Left lung (tissue), 10 donors: ENCODE data around the gene NUP93. TPM values are rescaled to one million over a fixed set of nuclear protein-coding genes. Genes with fewer than 3 reads are reported as not detected.
A peak's percentile ranks its signal among the peaks of the same experiment; 100 is the strongest.

Experiments used
- ATAC-seq: fragments of 200-7000 bp; cut with Tn5 transposase; one replicate; pipeline ENCODE4 v1.9.1; 2020; ENCODE audit warnings: moderate library complexity
- DNase-seq, 4 donors: peaks; one replicate each; pipeline ENCODE4 v3.0.0-alpha.2; 2013 to 2020
- H3K27ac ChIP-seq, 2 donors: fragments of 200-600 bp; sonication (generic) in 1 of 2; one replicate each; pipeline versions ENCODE4 v1.5.0 to v1.8.0; 2020 to 2021
- H3K27me3 ChIP-seq, 2 donors: fragments of 200-600 bp; sonication (generic) in 1 of 2; one replicate each; pipeline versions ENCODE4 v1.5.0 to v1.8.0; 2020 to 2021
- H3K36me3 ChIP-seq, 2 donors: fragments of 200-600 bp; sonication (generic) in 1 of 2; one replicate each; pipeline versions ENCODE4 v1.5.0 to v1.8.0; 2020 to 2021
- H3K4me1 ChIP-seq, 2 donors: fragments of 200-600 bp; one replicate each; pipeline ENCODE4 v1.8.0; 2021
- H3K4me3 ChIP-seq, 2 donors: fragments of 200-600 bp; sonication (generic) in 1 of 2; one replicate each; pipeline versions ENCODE4 v1.5.0 to v1.8.0; 2020 to 2021; ENCODE audit warnings: mild to moderate bottlenecking in 1 of 2
- H3K9me3 ChIP-seq, 2 donors: fragments of 200-600 bp; sonication (generic) in 1 of 2; one replicate each; pipeline versions ENCODE4 v1.5.0 to v1.8.0; 2020 to 2021
- intact Hi-C, 2 donors: fragments of 100-400 bp; cut with DNase I; formaldehyde crosslinking; loops; one replicate each; pipeline versions ENCODE4 v1.11.2 to v1.14.2; 2022
- polyA plus RNA-seq, 6 donors: library from polyadenylated mRNA; unstranded; fragments of 120-200 nt; gene quantifications; one replicate each; pipeline ENCODE4 v1.2.1, GENCODE V29; 2013; ENCODE audit not compliant: insufficient read length in 6 of 6
- total RNA-seq, 2 donors: library from RNA; stranded (reverse); fragmentation: NEBNext Ultra II Directional; extraction: Animal tissue kit (Norgen Biotek cat#: 25700); gene quantifications; one replicate each; pipeline ENCODE4 v1.2.1, GENCODE V29; 2021
- TF ChIP-seq, protein P1 (sequence below), 2 donors: fragments of 200-600 bp; sonication (generic) in 1 of 2; IDR thresholded peaks; one replicate each; pipeline versions ENCODE4 v1.5.0 to v1.8.0; 2021; ENCODE audit warnings: antibody characterized with exemption in 2 of 2
- donor health status: DM: no; HTN: yes; CAD: no.
- donor health status: DM: no; HTN: no; CAD: no.

NUP93 gene
- total and polyA plus RNA-seq, 8 donors = 47.1 to 75.9 (median 65.9) TPM

DNA sequence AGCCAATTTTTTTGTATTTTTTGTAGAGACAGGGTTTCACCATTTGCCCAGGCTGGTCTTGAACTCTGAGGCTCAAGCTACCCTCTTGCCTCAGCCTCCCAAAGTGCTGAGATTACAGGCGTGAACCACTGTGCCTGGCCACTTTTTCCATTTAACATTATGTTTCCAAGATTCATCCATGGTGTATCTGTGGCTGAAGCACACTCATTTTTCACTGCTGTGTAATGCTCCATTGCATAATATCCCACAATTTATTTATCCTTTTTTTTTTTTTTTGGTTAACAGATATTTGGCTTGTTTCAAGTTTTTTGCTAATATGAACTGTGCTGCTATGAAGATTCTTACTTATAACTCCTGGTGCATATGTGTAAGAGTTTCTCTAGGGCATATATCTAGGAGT lies 1.9 kb upstream of the NUP93 start:
- peaks cover 20 to 39% of the 10 kb centered on the region in 2 donors for H3K4me1 ChIP-seq
- H3K4me3 ChIP-seq = no peak overlapping the region
- H3K36me3 ChIP-seq = no peaks in the 10 kb centered on the region
- H3K27ac ChIP-seq = no peak overlapping the region
- H3K9me3 ChIP-seq = no peaks in the 10 kb centered on the region
- no peak for DNase-seq
- no peaks in the 10 kb centered on the region for H3K27me3 ChIP-seq
- ATAC-seq = no peak
- intact Hi-C loops = no loop called here
- TF ChIP-seq, protein P1, sequence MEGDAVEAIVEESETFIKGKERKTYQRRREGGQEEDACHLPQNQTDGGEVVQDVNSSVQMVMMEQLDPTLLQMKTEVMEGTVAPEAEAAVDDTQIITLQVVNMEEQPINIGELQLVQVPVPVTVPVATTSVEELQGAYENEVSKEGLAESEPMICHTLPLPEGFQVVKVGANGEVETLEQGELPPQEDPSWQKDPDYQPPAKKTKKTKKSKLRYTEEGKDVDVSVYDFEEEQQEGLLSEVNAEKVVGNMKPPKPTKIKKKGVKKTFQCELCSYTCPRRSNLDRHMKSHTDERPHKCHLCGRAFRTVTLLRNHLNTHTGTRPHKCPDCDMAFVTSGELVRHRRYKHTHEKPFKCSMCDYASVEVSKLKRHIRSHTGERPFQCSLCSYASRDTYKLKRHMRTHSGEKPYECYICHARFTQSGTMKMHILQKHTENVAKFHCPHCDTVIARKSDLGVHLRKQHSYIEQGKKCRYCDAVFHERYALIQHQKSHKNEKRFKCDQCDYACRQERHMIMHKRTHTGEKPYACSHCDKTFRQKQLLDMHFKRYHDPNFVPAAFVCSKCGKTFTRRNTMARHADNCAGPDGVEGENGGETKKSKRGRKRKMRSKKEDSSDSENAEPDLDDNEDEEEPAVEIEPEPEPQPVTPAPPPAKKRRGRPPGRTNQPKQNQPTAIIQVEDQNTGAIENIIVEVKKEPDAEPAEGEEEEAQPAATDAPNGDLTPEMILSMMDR (IDR thresholded peaks at IDR 0.05) = no peak

DNA sequence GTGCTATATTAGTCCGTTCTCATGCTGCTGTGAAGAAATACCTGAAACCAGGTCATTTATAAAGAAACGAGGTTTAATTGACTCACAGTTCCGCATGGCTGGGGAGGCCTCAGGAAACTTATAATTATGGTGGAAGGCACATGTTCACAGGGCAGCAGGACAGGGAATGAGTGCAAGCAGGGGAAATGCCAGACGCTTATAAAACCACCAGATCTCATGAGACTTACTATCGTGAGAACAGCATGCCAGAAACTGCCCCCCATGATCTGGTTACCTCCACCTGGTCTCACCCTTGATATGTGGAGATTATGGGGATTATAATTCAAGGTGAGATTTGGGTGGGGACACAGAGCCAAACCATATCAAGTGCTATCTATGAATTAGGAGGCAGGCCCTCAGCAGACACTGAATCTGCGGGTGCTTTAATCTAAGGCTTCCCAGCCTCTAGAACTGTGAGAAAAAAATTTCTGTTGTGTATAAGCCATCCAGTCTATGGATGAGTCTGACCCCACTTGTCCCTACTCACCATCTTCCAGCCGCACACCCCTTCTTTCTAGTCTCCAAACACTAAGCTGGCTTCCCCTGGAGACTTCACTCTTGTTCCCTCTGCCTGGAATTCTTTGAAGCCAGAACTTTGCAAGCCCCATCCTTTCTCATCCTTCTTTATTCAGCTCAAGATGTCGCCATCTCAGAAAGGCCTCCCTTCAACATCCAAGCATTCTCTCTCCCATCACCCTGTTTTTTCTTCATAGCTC lies 772 bp upstream of the NUP93 start:
- no peaks in the 10 kb centered on the region for H3K27me3 ChIP-seq
- intact Hi-C loops = no loop called here
- peak; percentile 33 for ATAC-seq
- H3K4me3 ChIP-seq = peak overlapping the region; percentile 73 to 94
- H3K27ac ChIP-seq = peak overlapping the region; percentile 82 to 86
- H3K36me3 ChIP-seq = no peaks in the 10 kb centered on the region
- TF ChIP-seq, protein P1 (IDR thresholded peaks at IDR 0.05) = no peak
- H3K9me3 ChIP-seq = no peaks in the 10 kb centered on the region
- no peak for DNase-seq
- peaks cover 20 to 39% of the 10 kb centered on the region in 2 donors for H3K4me1 ChIP-seq

DNA sequence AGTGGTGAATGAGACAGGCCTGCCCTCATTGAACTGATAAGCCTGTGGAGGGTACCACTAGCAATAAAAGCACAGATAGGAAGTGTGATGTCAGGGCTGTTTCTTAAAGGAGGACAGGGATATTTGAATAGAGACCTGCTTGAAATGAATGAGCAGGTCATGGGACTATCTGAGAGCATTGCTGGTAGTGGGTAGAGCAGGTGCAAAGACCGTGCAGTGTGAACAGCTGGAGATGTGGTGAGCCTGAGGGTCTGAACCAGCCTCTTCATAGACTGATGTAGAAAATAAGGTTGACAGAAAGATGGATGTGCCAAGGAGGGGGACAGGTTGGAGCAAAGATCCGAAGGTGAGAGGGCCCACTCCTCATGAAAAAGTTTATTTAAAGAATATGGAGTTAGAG lies 2.4 kb downstream of the NUP93 start:
- TF ChIP-seq, protein P1 (IDR thresholded peaks at IDR 0.05) = no peak

DNA sequence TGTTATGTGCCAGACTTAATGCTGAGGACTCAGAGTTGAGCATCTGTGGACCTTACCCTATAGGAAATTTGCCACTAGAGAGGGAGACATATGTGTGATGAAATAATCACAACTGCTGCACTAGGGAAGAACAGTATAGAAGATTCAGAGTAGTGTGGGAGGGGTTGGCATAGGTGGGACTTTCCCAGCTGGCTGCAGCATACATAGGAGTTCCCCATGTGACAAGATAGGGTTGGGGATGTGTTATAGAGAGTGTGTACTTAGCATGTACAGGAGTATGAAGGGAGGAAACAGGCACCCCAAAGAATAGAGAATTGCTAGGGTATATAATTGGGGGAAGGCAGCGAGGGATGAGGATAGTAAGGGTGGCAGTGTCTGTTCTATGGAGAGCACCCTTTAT lies 2.9 kb downstream of the NUP93 start:
- TF ChIP-seq, protein P1 (IDR thresholded peaks at IDR 0.05) = no peak
- H3K36me3 ChIP-seq = no peaks in the 10 kb centered on the region
- no peak overlapping the region for H3K4me3 ChIP-seq
- no peaks in the 10 kb centered on the region for H3K9me3 ChIP-seq
- no peaks in the 10 kb centered on the region for H3K27me3 ChIP-seq
- no peak overlapping the region for H3K27ac ChIP-seq
- intact Hi-C loops = no loop called here
- H3K4me1 ChIP-seq = peaks cover 20 to 52% of the 10 kb centered on the region in 2 donors
- ATAC-seq (no peak), DNase-seq (no peak)

More for the DNA sequence above, 2.4 kb downstream of the NUP93 start:
- Histone ChIP-seq H3K27me3 (no peaks in the 10 kb centered on the region), H3K27ac (no peak overlapping the region), H3K4me3 (no peak overlapping the region), H3K4me1 (peaks cover 20 to 52% of the 10 kb centered on the region in 2 donors), H3K36me3 (no peaks in the 10 kb centered on the region), H3K9me3 (no peaks in the 10 kb centered on the region)
- DNase-seq = no peak
- intact Hi-C loops = no loop called here
- ATAC-seq = no peak

DNA sequence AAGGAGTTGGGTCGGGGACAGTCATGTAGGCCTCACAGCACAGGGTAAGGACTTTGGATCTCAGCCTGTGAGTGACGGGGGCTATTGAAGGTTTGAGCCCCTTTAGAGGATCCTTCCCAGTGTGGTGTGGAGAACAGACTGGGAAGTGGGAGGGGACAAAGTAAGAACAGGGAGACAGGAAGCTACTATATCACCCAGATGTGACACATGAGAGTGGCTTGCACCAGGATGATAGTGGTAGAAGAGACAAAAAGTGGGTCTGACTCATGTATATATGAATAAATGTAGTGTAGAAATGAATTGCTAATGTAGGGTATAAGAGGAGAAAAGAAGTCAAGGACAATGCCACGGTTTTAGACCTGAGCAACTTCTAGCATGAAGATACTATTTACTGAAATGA lies 4.5 kb downstream of the NUP93 start:
- H3K9me3 ChIP-seq = no peaks in the 10 kb centered on the region
- H3K4me1 ChIP-seq = peaks cover 10 to 43% of the 10 kb centered on the region in 2 donors
- TF ChIP-seq, protein P1 (IDR thresholded peaks at IDR 0.05) = no peak
- DNase-seq = no peak
- no peaks in the 10 kb centered on the region for H3K27me3 ChIP-seq
- H3K36me3 ChIP-seq = no peaks in the 10 kb centered on the region
- H3K4me3 ChIP-seq = no peak overlapping the region
- intact Hi-C loops = no loop called here
- H3K27ac ChIP-seq = no peak overlapping the region
- ATAC-seq = no peak
